Prostate gland (tissue), 2 donors: Measurements from ENCODE around the gene PAMR1. TPM values are rescaled to one million over a fixed set of nuclear protein-coding genes. Genes with fewer than 3 reads are reported as not detected.

Experiments
- DNase-seq: peaks from one replicate; pipeline ENCODE4 v3.0.0-alpha.2; 2019; ENCODE audit warnings: low spot score
- H3K27ac ChIP-seq, 2 donors: fragments of 200-600 bp; sonication (generic); 2 replicates each; pipeline ENCODE4 v1.5.1; 2017 to 2019
- H3K27me3 ChIP-seq: fragments of 200-600 bp; sonication (generic); replicated peaks from 2 replicates; pipeline ENCODE4 v1.5.1; 2019; ENCODE audit not compliant: insufficient read depth
- H3K36me3 ChIP-seq, 2 donors: fragments of 200-600 bp; sonication (generic); 1 replicate in 1 of 2; 2 replicates in 1 of 2; pipeline versions ENCODE4 v1.5.1 to v1.8.1; 2017 to 2019
- H3K4me1 ChIP-seq: fragments of 200-600 bp; sonication (generic); replicated peaks from 2 replicates; pipeline ENCODE4 v1.5.1; 2019
- H3K4me3 ChIP-seq, 2 donors: fragments of 200-600 bp; sonication (generic); 2 replicates each; pipeline ENCODE4 v1.5.1; 2017 to 2019
- H3K9me3 ChIP-seq: fragments of 200-600 bp; sonication (generic); 2 replicates; pipeline ENCODE4 v1.5.1; 2017
- CTCF ChIP-seq, 4 experiments: fragments of 200-600 bp in 2 of 4; fragments of 450-650 bp in 2 of 4; sonication (generic) in 2 of 4; IDR thresholded peaks; 1 replicate in 3 of 4; 2 replicates in 1 of 4; pipeline ENCODE4 v1.5.1; 2016 to 2019; ENCODE audit warnings: antibody characterized with exemption in 4 of 4, mild to moderate bottlenecking in 2 of 4, moderate library complexity in 2 of 4
- POLR2A ChIP-seq: fragments of 450-650 bp; IDR thresholded peaks from one replicate; pipeline ENCODE4 v1.6.1; 2016; ENCODE audit warnings: antibody characterized with exemption, mild to moderate bottlenecking
- POLR2AphosphoS5 ChIP-seq: sonication (generic); formaldehyde crosslinking; IDR thresholded peaks from one replicate; pipeline ENCODE4 v1.6.1; 2017; ENCODE audit warnings: antibody characterized with exemption
- WGBS: methylation state at CpG from one replicate; pipeline ENCODE4 v1.1.5; 2018; 5-methylcytosine and 5-hydroxymethylcytosine counted together
- intact Hi-C: fragments of 100-400 bp; cut with DNase I; formaldehyde crosslinking; loops from one replicate; pipeline ENCODE4 v1.14.2; 2022
- total RNA-seq, 2 donors: library from RNA; depleted of rRNA; stranded (reverse); fragments of >200 nt; gene quantifications; one replicate each; pipeline ENCODE4 v1.1.0, GENCODE V29; 2016

The PAMR1 gene
- total RNA-seq, 2 donors from 2014 or later, result 2.5 to 6.5 TPM

DNA sequence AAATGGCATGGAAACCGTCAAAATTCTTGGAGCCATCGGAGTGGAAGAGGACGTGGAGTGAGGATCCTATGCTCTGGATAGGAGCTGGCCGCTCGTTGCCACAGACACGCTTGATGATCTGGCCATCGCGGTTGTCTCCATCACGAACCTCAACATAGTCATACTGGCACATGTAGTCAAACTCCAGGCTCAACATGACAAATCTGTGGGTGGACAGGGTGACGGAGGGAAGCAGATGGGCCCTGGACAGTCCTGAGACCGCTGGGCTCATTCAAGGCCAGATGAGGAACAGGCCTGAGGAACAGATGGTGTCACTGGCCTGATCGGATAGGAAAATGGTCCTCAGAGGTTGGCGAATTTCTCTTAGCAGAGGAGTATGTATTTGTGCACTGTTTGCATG, 54.8 kb downstream of the PAMR1 start:
- 95% methylated on average over 13 of the region's 13 CpGs for whole genome bisulfite sequencing
- Histone ChIP-seq H3K36me3 (no peaks in the 10 kb centered on the region), H3K9me3 (no peaks in the 10 kb centered on the region), H3K4me3 (no peak overlapping the region), H3K27ac (no peak overlapping the region), H3K27me3 (no peaks in the 10 kb centered on the region), H3K4me1 (no peaks in the 10 kb centered on the region)
- TF ChIP-seq POLR2A (no peak), POLR2AphosphoS5 (no peak), CTCF (IDR thresholded peaks at IDR 0.05) (no peak)
- intact Hi-C loops, result no loop called here
- no peak for DNase-seq

- WGBS, result 93% methylated on average over 3 of the region's 3 CpGs
- TF ChIP-seq POLR2A (no peak), CTCF (IDR thresholded peaks at IDR 0.05) (no peak), POLR2AphosphoS5 (no peak)
- intact Hi-C loops, result no loop called here
- Histone ChIP-seq H3K27ac (no peak overlapping the region), H3K36me3 (no peaks in the 10 kb centered on the region), H3K4me3 (no peak overlapping the region), H3K27me3 (no peaks in the 10 kb centered on the region), H3K9me3 (no peaks in the 10 kb centered on the region), H3K4me1 (no peaks in the 10 kb centered on the region)
- no peak for DNase-seq
Measured at GRCh38 chr11:35466058-35466457, 59.4 kb downstream of the PAMR1 start.

GRCh38 chr11:35464308-35464707, 61.1 kb downstream of the PAMR1 start:
- Histone ChIP-seq H3K27ac (no peak overlapping the region), H3K36me3 (no peaks in the 10 kb centered on the region), H3K4me3 (no peak overlapping the region), H3K27me3 (no peaks in the 10 kb centered on the region), H3K9me3 (no peaks in the 10 kb centered on the region), H3K4me1 (no peaks in the 10 kb centered on the region)
- intact Hi-C loops, result no loop called here
- 94% methylated on average over 1 of the region's 1 CpG for WGBS
- DNase-seq, result no peak
- TF ChIP-seq CTCF (IDR thresholded peaks at IDR 0.05) (no peak), POLR2AphosphoS5 (no peak), POLR2A (no peak)

DNA sequence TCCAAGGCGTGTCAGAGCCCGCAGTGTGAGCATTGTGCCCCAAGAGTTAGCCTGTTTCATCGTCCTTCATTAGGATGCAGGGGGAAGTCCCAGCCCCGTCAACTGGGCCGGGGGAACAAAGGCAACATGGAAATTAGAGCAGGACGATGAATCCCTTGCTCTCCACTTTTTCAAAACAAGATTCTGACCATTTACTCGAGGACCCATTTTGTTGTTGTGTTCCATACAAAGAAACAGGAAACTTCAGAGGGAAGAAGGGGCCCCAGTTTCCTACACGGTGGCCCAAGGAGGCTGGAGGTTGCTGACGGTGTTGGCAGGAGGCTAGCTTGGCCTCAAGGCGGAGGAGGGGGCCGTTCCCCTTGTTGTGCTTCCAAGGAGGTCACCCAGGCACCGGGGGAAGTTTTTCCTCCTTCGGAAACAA, 62.1 kb downstream of the PAMR1 start:
- no peak for DNase-seq
- no peaks in the 10 kb centered on the region for H3K4me1 ChIP-seq
- H3K9me3 ChIP-seq, result no peaks in the 10 kb centered on the region
- H3K27me3 ChIP-seq, result no peaks in the 10 kb centered on the region
- TF ChIP-seq POLR2AphosphoS5, result no peak
- no peak for TF ChIP-seq CTCF (IDR thresholded peaks at IDR 0.05)
- no peak for TF ChIP-seq POLR2A
- H3K36me3 ChIP-seq, result no peaks in the 10 kb centered on the region
- no peak overlapping the region for H3K4me3 ChIP-seq
- intact Hi-C loops, result no loop called here
- H3K27ac ChIP-seq, result no peak overlapping the region
- WGBS, result 63% methylated on average over 13 of the region's 13 CpGs

GRCh38 chr11:35461917-35462538, 63.4 kb downstream of the PAMR1 start:
- TF ChIP-seq POLR2A (no peak), CTCF (IDR thresholded peaks at IDR 0.05) (no peak), POLR2AphosphoS5 (no peak)
- no peak for DNase-seq
- H3K4me1 ChIP-seq, result no peaks in the 10 kb centered on the region
- WGBS, result 70% methylated on average over 2 of the region's 2 CpGs
- H3K27me3 ChIP-seq, result no peaks in the 10 kb centered on the region
- H3K27ac ChIP-seq, result no peak overlapping the region
- no peaks in the 10 kb centered on the region for H3K36me3 ChIP-seq
- H3K9me3 ChIP-seq, result no peaks in the 10 kb centered on the region
- intact Hi-C loops, result no loop called here
- H3K4me3 ChIP-seq, result no peak overlapping the region
